SK-N-SH (cell line): Measurements from ENCODE around the gene GUF1.
A peak's percentile ranks its signal among the peaks of the same experiment; 100 is the strongest.

ENCODE experiments used
- EP300 ChIP-seq, 2 experiments: IDR thresholded peaks; 2 replicates each; pipeline versions ENCODE4 v1.4.0 to v1.6.1; 2012; ENCODE audit warnings: borderline replicate concordance in 1 of 2, low read depth in 1 of 2, low read length in 1 of 2
- POLR2AphosphoS5 ChIP-seq: IDR thresholded peaks from 2 replicates; pipeline ENCODE4 v1.6.1; 2012; ENCODE audit warnings: low read depth, low read length
- TAF1 ChIP-seq: IDR thresholded peaks from 2 replicates; pipeline ENCODE4 v1.6.1; 2012; ENCODE audit warnings: low read depth, mild to moderate bottlenecking, low read length, moderate library complexity, borderline replicate concordance
- USF1 ChIP-seq: IDR thresholded peaks from 2 replicates; pipeline ENCODE4 v1.4.0; 2012; ENCODE audit warnings: low read depth, borderline replicate concordance
- TF ChIP-seq, protein P1 (sequence below): fragments of 150-350 bp; IDR thresholded peaks from 2 replicates; pipeline ENCODE4 v1.6.1; 2017; ENCODE audit warnings: antibody characterized with exemption, low read length, low read depth, borderline replicate concordance
- TF ChIP-seq, protein P2 (sequence below): fragments of 200-600 bp; sonication (generic); IDR thresholded peaks from 2 replicates; pipeline ENCODE4 v1.6.1; 2017; ENCODE audit warnings: antibody characterized with exemption, mild to moderate bottlenecking, moderate library complexity

DNA sequence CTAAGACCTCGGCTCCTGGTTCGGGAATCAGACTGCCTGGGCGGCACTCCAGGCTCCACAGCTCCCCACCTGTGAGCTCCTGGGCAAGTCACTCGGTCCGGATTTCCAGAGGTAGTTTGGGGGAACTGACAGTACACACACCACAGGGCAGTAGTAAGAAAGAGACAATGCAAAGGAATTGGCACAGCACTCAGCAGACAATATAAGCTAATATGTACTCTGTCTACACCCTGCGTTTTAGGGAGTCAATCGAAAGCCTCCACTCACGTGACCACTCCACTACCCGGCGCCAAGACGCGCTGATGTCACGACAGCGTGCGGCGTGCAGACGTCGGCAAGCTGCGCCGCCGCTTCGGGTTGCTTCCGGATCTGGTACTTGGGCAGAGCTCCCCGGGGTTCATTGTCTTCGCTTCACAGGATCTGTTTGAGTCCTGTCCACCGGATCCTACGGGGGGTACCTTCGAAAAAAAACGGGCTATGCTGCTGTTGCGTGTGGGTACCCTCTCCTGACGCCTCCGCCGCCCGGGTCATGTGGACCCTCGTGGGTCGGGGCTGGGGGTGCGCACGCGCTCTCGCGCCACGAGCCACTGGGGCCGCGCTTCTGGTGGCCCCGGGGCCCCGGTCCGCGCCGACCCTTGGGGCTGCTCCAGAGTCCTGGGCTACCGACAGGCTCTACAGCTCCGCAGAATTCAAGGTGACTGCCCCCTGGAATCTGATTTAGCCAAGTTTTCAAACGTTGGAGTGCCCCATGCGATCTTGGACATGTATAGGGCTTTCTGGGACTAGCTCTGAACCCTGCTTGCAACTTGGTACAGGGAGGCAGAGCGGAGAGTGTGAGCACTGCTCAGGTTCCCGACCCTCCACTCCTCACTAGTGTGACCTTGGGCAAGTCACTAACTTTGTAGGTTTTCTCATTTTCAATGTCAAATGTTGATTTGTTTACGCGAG, at the start of gene GUF1:
- TF ChIP-seq EP300 (IDR thresholded peaks at IDR 0.05; ENCODE audit: borderline replicate concordance in 1 of 2, low read depth in 1 of 2, low read length in 1 of 2) (no peak), POLR2AphosphoS5 (peak; percentile 97), USF1 (peak; percentile 95), TAF1 (peak; percentile 73)
- TF ChIP-seq, protein P1, sequence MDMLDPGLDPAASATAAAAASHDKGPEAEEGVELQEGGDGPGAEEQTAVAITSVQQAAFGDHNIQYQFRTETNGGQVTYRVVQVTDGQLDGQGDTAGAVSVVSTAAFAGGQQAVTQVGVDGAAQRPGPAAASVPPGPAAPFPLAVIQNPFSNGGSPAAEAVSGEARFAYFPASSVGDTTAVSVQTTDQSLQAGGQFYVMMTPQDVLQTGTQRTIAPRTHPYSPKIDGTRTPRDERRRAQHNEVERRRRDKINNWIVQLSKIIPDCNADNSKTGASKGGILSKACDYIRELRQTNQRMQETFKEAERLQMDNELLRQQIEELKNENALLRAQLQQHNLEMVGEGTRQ = peak; percentile 74
- TF ChIP-seq, protein P2, sequence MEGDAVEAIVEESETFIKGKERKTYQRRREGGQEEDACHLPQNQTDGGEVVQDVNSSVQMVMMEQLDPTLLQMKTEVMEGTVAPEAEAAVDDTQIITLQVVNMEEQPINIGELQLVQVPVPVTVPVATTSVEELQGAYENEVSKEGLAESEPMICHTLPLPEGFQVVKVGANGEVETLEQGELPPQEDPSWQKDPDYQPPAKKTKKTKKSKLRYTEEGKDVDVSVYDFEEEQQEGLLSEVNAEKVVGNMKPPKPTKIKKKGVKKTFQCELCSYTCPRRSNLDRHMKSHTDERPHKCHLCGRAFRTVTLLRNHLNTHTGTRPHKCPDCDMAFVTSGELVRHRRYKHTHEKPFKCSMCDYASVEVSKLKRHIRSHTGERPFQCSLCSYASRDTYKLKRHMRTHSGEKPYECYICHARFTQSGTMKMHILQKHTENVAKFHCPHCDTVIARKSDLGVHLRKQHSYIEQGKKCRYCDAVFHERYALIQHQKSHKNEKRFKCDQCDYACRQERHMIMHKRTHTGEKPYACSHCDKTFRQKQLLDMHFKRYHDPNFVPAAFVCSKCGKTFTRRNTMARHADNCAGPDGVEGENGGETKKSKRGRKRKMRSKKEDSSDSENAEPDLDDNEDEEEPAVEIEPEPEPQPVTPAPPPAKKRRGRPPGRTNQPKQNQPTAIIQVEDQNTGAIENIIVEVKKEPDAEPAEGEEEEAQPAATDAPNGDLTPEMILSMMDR = 0 out of 2 replicates have a peak, but pooled peaks have one; percentile 8
